GM19467 (cell line): ENCODE measurements around the gene C6orf136.

Experiments
- ATAC-seq: cut with Tn5 transposase; IDR thresholded peaks from one replicate; pipeline ENCODE4 v1.9.1; 2021; ENCODE audit warnings: mild to moderate bottlenecking, moderate library complexity; ENCODE audit not compliant: unreplicated experiment

C6orf136 gene

GRCh38 chr6:30685157-30686008 lies 38.5 kb downstream of the C6orf136 start:
- ATAC-seq, result no peak

- ATAC-seq, result no peak
Observed at GRCh38 chr6:30686009-30686907, 39.3 kb downstream of the C6orf136 start, which contains the start of gene PPP1R18. TSS of gene PPP1R18 (minus strand) at chr6:30686645. CDS start at chr6:30686018, 627 bp downstream.

GRCh38 chr6:30686908-30687658 lies 40.1 kb downstream of the C6orf136 start:
- ATAC-seq, result peak; percentile 43

GRCh38 chr6:30687659-30688431 lies 40.9 kb downstream of the C6orf136 start:
- ATAC-seq, result no peak

GRCh38 chr6:30688569-30688968 lies 41.6 kb downstream of the C6orf136 start:
- no peak for ATAC-seq

- no peak for ATAC-seq
Observed at GRCh38 chr6:30689022-30689865, 42.3 kb downstream of the C6orf136 start.

- no peak for ATAC-seq
Observed at GRCh38 chr6:30689985-30690384, 43.1 kb downstream of the C6orf136 start.

GRCh38 chr6:30690403-30691207 lies 43.7 kb downstream of the C6orf136 start, which contains the start of gene NRM:
TSS of gene NRM (minus strand) at chr6:30690984. CDS start at chr6:30690974, 10 bp downstream.
- peak; percentile 24 for ATAC-seq

- no peak for ATAC-seq
Observed at GRCh38 chr6:30691208-30691847, 44.4 kb downstream of the C6orf136 start.

GRCh38 chr6:30696432-30696831 lies 49.5 kb downstream of the C6orf136 start:
- ATAC-seq, result no peak

GRCh38 chr6:30700340-30700739 lies 53.4 kb downstream of the C6orf136 start:
- ATAC-seq, result no peak
